ENCODE results near the gene ADAMTSL3.

The ADAMTSL3 gene

GRCh38 chr15:83871808-83872559, 218.1 kb downstream of the ADAMTSL3 start:
- TF ChIP-seq ZFX (IDR thresholded peaks at IDR 0.05) (no peak), CTCF (conservative IDR thresholded peaks at IDR 0.05) (no peak)

GRCh38 chr15:83873966-83874365, 220.0 kb downstream of the ADAMTSL3 start:
- H3K27ac ChIP-seq = no peak overlapping the region

More at GRCh38 chr15:83871808-83872559, 218.1 kb downstream of the ADAMTSL3 start:
- H3K27ac ChIP-seq = no peak overlapping the region

GRCh38 chr15:83880529-83880928, 226.6 kb downstream of the ADAMTSL3 start:
- no peak overlapping the region for H3K27ac ChIP-seq
- TF ChIP-seq ZFX (IDR thresholded peaks at IDR 0.05) = no peak
- TF ChIP-seq CTCF (conservative IDR thresholded peaks at IDR 0.05) = no peak

More at GRCh38 chr15:83873966-83874365, 220.0 kb downstream of the ADAMTSL3 start:
- TF ChIP-seq ZFX (IDR thresholded peaks at IDR 0.05) (no peak), CTCF (conservative IDR thresholded peaks at IDR 0.05) (no peak)

DNA sequence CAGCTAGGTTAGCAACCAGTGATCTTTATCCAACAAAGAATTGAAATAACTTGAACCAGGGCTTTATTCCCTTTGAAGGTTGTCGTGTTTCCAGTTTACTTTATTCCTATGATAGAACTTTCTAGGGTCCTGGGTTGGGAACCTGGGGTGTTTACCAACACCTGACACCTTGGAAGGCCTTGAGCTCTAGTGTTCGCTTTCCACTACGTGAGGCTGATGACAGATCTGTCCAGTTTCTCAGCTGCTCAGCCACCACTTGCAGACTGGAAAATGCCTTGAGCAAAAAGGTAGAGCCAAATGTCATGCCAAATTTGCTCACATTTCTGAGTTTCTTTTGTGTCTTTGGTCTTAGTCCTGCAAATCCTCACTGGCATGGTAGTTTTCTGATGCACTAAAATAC, 227.2 kb downstream of the ADAMTSL3 start:
- H3K27ac ChIP-seq = no peak overlapping the region
- TF ChIP-seq CTCF (conservative IDR thresholded peaks at IDR 0.05) = no peak
- TF ChIP-seq ZFX (IDR thresholded peaks at IDR 0.05) = no peak

- TF ChIP-seq ZFX (IDR thresholded peaks at IDR 0.05) (no peak), CTCF (conservative IDR thresholded peaks at IDR 0.05) (no peak)
- no peak overlapping the region for H3K27ac ChIP-seq
These were observed 232.4 kb downstream of the ADAMTSL3 start for GRCh38 chr15:83886321-83886720.

DNA sequence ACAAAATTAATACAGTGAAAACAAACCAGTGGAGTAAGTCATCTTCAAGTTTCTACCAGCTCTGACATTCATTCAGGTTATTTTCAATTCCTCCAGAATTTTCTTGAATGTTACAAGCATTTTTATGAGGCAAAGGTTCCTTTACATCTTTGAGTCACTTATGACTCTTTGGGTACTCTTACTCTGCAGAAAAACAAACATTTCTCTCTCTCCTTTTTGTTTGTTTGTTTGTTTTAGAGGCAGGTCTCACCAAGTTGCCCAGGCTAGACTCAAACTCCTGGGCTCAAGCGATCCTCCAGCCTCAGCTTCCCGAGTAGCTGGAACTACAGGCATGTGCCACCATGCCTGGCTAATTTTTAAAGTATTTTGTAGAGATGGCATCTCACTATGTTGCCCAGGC, 233.5 kb downstream of the ADAMTSL3 start:
- TF ChIP-seq CTCF (conservative IDR thresholded peaks at IDR 0.05) (no peak), ZFX (IDR thresholded peaks at IDR 0.05) (no peak)

DNA sequence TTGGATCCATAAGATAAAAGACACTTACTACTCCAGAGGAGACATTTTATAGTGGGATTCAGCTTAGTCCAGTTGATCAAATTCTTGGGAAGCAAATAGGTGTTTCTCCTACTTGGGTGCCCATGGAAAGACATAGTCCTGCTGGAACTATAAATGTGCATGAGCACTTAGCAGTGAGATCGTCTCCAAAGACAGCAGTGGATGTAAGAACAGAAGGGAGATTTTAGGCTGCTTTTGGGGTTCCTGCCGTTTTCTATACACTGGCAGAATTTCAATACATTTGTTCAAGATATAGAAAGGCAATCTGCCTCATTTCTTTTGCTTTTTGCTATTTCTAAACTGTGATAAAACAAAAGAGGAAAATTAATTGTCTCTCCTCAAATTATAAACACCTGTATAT, 234.0 kb downstream of the ADAMTSL3 start:
- no peak overlapping the region for H3K27ac ChIP-seq
- TF ChIP-seq CTCF (conservative IDR thresholded peaks at IDR 0.05) (no peak), ZFX (IDR thresholded peaks at IDR 0.05) (no peak)

More for the DNA sequence above, 233.5 kb downstream of the ADAMTSL3 start:
- H3K27ac ChIP-seq = no peak overlapping the region

Data from C4-2B (cell line).